DOHH2 (cell line): ENCODE results near the gene MAPK8.

Experiments used
- H3F3A ChIP-seq: fragments of 200-600 bp; sonication (generic), shearing (Covaris generic); 2 replicates; pipeline ENCODE4 v1.6.0; 2016; ENCODE audit warnings: antibody characterized with exemption, mild to moderate bottlenecking; ENCODE audit not compliant: control insufficient read depth, insufficient read depth
- H3K27ac ChIP-seq: fragments of 200-600 bp; sonication (generic); 2 replicates; pipeline ENCODE4 v1.5.1; 2014; ENCODE audit warnings: low read depth, mild to moderate bottlenecking, low read length, moderate library complexity
- H3K27me3 ChIP-seq: fragments of 200-600 bp; sonication (generic); 2 replicates; pipeline ENCODE4 v1.6.1; 2014; ENCODE audit warnings: mild to moderate bottlenecking, low read length, mixed read lengths; ENCODE audit not compliant: control insufficient read depth
- H3K36me3 ChIP-seq: fragments of 200-600 bp; sonication (generic); 2 replicates; pipeline ENCODE4 v1.6.1; 2014; ENCODE audit warnings: mild to moderate bottlenecking, low read length, moderate library complexity, mixed read lengths; ENCODE audit not compliant: control insufficient read depth
- H3K4me1 ChIP-seq: fragments of 200-600 bp; sonication (generic); 2 replicates; pipeline ENCODE4 v1.6.1; 2014; ENCODE audit warnings: mild to moderate bottlenecking, low read length, mixed read lengths; ENCODE audit not compliant: control insufficient read depth
- H3K4me2 ChIP-seq: fragments of 200-600 bp; sonication (generic); 2 replicates; pipeline ENCODE4 v1.6.0; 2014; ENCODE audit warnings: mild to moderate bottlenecking, low read length, moderate library complexity
- H3K4me3 ChIP-seq: fragments of 200-600 bp; sonication (generic); 2 replicates; pipeline ENCODE4 v1.5.1; 2014; ENCODE audit warnings: mild to moderate bottlenecking, low read length, mixed read lengths
- H3K79me2 ChIP-seq: fragments of 200-600 bp; sonication (generic); 2 replicates; pipeline ENCODE4 v1.6.1; 2014; ENCODE audit warnings: mild to moderate bottlenecking, low read length, mixed read lengths; ENCODE audit not compliant: control insufficient read depth
- H3K9me2 ChIP-seq: fragments of 200-600 bp; sonication (generic); replicated peaks from 2 replicates; pipeline ENCODE4 v1.6.1; 2014; ENCODE audit warnings: mild to moderate bottlenecking, low read length, mixed read lengths; ENCODE audit not compliant: control insufficient read depth
- H3K9me3 ChIP-seq: fragments of 200-600 bp; sonication (generic); 2 replicates; pipeline ENCODE4 v1.6.1; 2014; ENCODE audit warnings: antibody characterized with exemption, low read length, mixed read lengths; ENCODE audit not compliant: control insufficient read depth, insufficient read depth
- H4K20me1 ChIP-seq: fragments of 200-600 bp; sonication (generic); 2 replicates; pipeline ENCODE4 v1.6.0; 2014; ENCODE audit warnings: low read depth, mild to moderate bottlenecking, antibody characterized with exemption, low read length, moderate library complexity; ENCODE audit not compliant: control insufficient read depth, insufficient read depth
- CTCF ChIP-seq: fragments of 200-600 bp; sonication (generic); IDR thresholded peaks from one replicate; pipeline ENCODE4 v1.5.1; 2014; ENCODE audit warnings: antibody characterized with exemption, mild to moderate bottlenecking, low read depth, low read length; ENCODE audit not compliant: poor library complexity, severe bottlenecking
- EZH2phosphoT487 ChIP-seq: fragments of 200-600 bp; sonication (generic); IDR thresholded peaks from 2 replicates; pipeline ENCODE4 v1.6.1; 2017; ENCODE audit warnings: borderline replicate concordance, mild to moderate bottlenecking, antibody characterized with exemption, low read length, moderate library complexity, mixed read lengths

Gene MAPK8

GRCh38 chr10:48364659-48365405, 58.4 kb downstream of the MAPK8 start:
- Histone ChIP-seq H4K20me1 (no peaks in the 10 kb centered on the region; the same call in 1 of the 2 replicates), H3K4me3 (no peak overlapping the region), H3K4me2 (no peak overlapping the region), H3K36me3 (no peaks in the 10 kb centered on the region), H3K9me3 (no peaks in the 10 kb centered on the region), H3K9me2 (no peaks in the 10 kb centered on the region), H3K27ac (no peak overlapping the region), H3K4me1 (no peaks in the 10 kb centered on the region), H3F3A (no peaks in the 10 kb centered on the region), H3K27me3 (no peaks in the 10 kb centered on the region), H3K79me2 (no peaks in the 10 kb centered on the region)
- TF ChIP-seq EZH2phosphoT487, result no peak
- no peak for TF ChIP-seq CTCF

- H3K4me1 ChIP-seq, result no peaks in the 10 kb centered on the region
- H3K79me2 ChIP-seq, result no peaks in the 10 kb centered on the region
- H3K27me3 ChIP-seq, result no peaks in the 10 kb centered on the region
- no peaks in the 10 kb centered on the region; the same call in 1 of the 2 replicates for H3K9me2 ChIP-seq
- H3F3A ChIP-seq, result no peaks in the 10 kb centered on the region
- no peak overlapping the region for H3K4me3 ChIP-seq
- H3K36me3 ChIP-seq, result no peaks in the 10 kb centered on the region
- no peaks in the 10 kb centered on the region; the same call in 1 of the 2 replicates for H4K20me1 ChIP-seq
- H3K9me3 ChIP-seq, result no peaks in the 10 kb centered on the region
- no peak for TF ChIP-seq EZH2phosphoT487
- TF ChIP-seq CTCF, result no peak
- H3K27ac ChIP-seq, result no peak overlapping the region
- H3K4me2 ChIP-seq, result no peak overlapping the region
Observed at GRCh38 chr10:48365668-48366067, 59.2 kb downstream of the MAPK8 start.

GRCh38 chr10:48366261-48366660, 59.8 kb downstream of the MAPK8 start:
- Histone ChIP-seq H4K20me1 (no peaks in the 10 kb centered on the region; the same call in 1 of the 2 replicates), H3K4me1 (no peaks in the 10 kb centered on the region), H3K27ac (no peak overlapping the region), H3K79me2 (no peaks in the 10 kb centered on the region), H3K36me3 (no peaks in the 10 kb centered on the region), H3K4me3 (no peak overlapping the region), H3K9me3 (no peaks in the 10 kb centered on the region), H3F3A (no peaks in the 10 kb centered on the region), H3K4me2 (no peak overlapping the region), H3K9me2 (no peaks in the 10 kb centered on the region; the same call in 1 of the 2 replicates), H3K27me3 (no peaks in the 10 kb centered on the region)
- TF ChIP-seq CTCF (no peak), EZH2phosphoT487 (no peak)
